GM13977 (cell line): ENCODE data around the gene RNF166.

Source experiments
- DNase-seq: peaks from one replicate; pipeline ENCODE4 v3.0.0; 2012; ENCODE audit warnings: low spot score
- in situ Hi-C: fragments of 300-500 bp; cut with MboI; formaldehyde crosslinking; loops from one replicate; pipeline ENCODE4 v1.12.0; 2022; ENCODE audit warnings: low sequenced_read_pairs, low pct_unique_long_range_greater_than_20kb, mixed read lengths, inconsistent platforms; ENCODE audit not compliant: unreplicated experiment
- TF ChIP-seq, protein P1 (sequence below): IDR thresholded peaks from 2 replicates; pipeline ENCODE4 v1.5.1; 2012; ENCODE audit warnings: mild to moderate bottlenecking, control low read depth; ENCODE audit not compliant: insufficient read depth; ENCODE audit errors: extremely low read depth, missing control alignments

Gene RNF166

DNA sequence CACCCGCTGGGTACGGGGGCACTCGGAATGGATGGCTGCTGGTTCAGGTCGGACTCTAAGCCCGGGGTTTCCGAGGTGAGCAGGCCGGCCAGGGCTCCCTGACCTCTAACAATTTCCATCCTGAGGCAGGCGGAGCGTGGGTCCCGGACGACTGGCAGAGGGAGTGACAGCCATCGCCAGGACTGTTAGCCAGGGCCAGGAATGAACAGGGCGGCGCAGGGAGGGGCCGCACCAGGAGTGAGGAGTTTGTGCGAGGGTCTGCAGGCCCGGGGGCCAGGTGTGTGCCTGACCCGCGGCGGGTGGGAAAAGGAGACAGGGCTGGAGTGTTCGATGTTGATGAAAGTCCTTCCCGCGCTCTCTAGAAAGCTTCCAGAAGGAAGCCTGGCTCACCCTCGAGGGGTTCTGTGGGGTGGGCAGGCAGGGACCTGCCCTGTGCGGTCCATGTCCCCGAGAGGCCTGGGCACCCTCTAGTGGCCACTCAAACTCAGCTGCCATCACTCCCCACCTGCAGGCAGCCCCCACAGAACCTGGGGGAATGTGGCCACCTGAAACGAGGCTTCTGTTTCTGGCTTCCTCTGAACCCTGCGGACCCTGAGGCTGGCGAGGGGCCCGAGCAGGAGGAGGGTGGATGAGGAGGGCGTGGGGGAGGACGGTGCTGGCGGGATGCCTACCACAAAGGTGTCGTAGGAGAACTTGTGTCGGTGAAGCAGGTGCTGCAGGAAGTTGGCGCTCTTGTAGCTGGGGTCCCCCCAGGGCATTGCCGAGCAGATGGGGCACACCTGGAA, 8.2 kb downstream of the RNF166 start:
- DNase-seq = no peak
- in situ Hi-C loops = no loop called here
- TF ChIP-seq, protein P1, sequence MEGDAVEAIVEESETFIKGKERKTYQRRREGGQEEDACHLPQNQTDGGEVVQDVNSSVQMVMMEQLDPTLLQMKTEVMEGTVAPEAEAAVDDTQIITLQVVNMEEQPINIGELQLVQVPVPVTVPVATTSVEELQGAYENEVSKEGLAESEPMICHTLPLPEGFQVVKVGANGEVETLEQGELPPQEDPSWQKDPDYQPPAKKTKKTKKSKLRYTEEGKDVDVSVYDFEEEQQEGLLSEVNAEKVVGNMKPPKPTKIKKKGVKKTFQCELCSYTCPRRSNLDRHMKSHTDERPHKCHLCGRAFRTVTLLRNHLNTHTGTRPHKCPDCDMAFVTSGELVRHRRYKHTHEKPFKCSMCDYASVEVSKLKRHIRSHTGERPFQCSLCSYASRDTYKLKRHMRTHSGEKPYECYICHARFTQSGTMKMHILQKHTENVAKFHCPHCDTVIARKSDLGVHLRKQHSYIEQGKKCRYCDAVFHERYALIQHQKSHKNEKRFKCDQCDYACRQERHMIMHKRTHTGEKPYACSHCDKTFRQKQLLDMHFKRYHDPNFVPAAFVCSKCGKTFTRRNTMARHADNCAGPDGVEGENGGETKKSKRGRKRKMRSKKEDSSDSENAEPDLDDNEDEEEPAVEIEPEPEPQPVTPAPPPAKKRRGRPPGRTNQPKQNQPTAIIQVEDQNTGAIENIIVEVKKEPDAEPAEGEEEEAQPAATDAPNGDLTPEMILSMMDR = peak; percentile 39

DNA sequence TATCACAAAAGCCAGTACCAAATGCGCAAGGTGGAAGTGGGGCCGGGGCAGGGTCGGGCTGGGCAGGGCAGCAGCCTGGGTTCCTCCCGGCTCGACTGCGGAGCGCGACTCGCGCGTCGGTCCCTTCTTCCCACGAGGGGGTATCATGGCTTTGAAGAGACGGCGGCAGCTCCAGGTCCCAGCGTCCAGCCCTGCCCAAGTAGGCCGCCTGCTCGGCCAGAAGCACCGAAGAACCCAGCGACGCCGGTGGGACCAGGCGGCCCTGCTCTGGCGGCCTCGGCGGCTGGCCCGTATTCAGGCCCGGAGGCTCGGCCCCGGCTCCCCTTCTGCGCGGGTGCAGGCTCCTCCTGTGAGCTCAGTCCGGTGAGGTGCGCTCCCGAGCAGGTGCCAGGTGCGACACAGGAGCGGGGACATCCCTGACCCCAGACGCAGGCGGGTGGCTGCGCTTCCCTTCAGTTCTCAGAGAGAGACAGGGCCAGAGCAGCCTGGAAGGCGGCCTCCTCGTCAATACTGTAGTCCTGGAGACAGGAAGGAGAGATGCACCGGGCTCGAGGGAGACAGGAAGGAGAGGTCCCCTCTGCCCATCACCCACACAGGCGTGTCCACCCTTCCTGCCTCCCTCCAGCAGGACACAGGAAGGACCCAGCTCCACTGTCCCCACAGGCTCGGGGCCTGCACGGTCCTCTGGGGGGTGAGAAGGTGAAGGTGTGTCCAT, 8.9 kb downstream of the RNF166 start:
- no peak for DNase-seq
- TF ChIP-seq, protein P1 = no peak
- in situ Hi-C loops = no loop called here

DNA sequence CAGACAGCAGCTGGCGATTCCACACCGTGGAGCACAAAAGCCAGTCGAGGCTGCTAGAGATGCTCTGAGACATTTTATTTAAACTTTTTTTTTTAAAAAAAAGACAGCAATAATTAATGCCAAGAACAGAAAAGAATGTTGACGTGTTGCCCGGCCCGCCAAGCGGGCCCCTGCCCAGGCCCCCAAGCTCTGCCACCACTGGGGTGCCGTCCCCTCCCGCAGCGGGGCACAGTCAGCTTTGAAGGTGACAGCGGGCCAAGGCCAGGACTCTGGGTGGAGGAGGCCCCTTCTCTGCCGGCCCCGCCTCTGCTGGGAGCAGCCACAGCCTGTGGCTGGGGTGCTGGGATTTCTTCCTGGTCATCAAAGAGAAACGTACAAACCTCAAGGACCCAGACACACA, 9.8 kb downstream of the RNF166 start:
- in situ Hi-C loops = no loop called here
- TF ChIP-seq, protein P1 = no peak
- DNase-seq = no peak

DNA sequence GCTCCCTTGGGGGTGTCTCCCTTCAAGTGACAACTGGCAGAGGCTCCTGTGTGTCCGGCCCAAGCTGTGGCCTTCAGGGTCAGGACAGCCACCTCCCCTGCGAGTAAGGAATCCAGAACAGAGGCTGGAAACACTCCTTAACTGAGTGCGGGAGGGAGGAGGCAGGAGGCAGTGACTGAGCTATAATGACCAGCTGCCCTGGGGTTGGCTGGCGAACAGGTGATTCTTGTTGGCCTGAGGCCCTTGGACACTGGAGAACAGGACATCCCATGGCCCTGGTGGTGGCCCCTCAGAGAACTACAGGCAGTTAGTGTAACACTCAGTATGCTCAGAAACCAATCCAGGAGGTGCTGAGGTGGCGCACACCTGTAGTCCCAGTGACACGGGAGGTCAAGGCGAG, 10.5 kb downstream of the RNF166 start:
- TF ChIP-seq, protein P1 = no peak
- in situ Hi-C loops = no loop called here

DNA sequence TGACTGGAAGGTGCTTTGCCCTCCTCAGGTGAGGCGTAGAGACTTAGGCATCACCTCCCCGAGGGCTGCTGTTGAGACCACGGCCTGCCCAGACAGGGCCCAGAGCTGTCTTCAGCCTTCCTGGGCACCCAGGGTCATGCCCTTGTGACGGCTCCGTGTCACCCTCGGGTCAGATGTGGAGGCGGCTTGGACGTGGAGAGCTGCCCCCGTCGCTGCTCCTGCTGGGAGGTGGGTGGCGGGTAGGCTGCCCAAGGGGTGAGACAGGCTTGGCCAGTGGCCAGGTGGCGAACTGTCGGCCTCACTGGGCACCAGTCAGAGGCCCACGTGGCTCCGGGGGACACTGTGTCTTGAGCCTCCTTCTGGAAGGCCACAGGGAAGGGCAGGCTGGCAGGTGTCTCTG, 11.0 kb downstream of the RNF166 start:
- in situ Hi-C loops = no loop called here
- DNase-seq = no peak
- TF ChIP-seq, protein P1 = no peak

More for the DNA sequence above, 10.5 kb downstream of the RNF166 start:
- no peak for DNase-seq

DNA sequence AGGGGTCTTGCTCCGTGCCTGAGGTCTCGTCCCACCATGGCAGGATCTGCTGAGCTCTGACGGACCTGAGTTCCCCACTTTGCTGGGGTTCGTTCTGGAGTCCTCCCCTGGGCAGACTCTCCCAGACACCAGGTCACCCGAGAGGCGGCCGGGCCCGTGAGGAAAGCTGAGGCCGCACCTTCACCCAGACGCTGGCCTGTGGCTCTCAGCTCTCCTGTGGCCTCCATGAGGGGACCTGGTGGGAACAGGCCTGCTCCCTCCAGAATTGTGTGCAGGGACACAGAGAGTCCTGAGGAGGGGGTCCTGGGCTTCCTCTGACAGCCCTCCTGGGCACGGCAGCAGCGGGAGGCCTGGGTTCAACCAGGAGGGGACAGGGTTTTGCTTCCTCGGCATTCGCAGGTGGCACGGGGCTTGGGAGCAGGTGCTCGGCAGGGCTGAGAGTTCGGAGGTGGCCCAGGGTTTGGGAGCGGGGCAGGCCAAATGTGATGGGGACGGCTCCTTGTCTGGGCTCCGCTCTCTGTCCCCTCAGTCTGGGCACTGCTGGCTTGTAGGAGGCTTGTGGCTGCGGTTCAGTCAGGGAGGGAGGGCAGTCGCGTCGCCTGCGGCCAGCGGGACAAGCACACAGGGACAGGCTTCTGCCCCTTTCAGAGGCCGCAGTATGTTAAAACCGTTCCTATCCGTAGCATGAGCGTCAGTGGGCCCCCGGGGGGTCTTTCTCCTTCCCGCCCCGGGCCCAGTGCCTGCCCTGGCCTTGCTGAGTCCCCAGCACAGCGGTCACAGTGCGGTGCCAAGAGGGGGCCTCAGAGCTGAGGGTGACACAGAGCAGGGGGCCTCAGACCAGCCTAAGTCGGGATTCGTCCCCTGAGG, 11.8 kb downstream of the RNF166 start:
- no peak for DNase-seq
- in situ Hi-C loops = no loop called here
- TF ChIP-seq, protein P1 = no peak
